HUES48 (cell line): ENCODE results near the gene PSG5.
"Not testable (repeated sequence)": the region's sequence is repeated elsewhere in the genome, so short reads cannot be mapped to it uniquely, and the experiment has no call there.

Experiments used
- H3K27ac ChIP-seq: one replicate; pipeline ENCODE4 v1.7.0; 2013; ENCODE audit warnings: low read depth, low read length, inconsistent platforms
- H3K27me3 ChIP-seq: 2 replicates; pipeline ENCODE4 v1.6.1; 2013; ENCODE audit warnings: mild to moderate bottlenecking, low read length; ENCODE audit not compliant: control insufficient read depth, insufficient read depth
- H3K36me3 ChIP-seq: 2 replicates; pipeline ENCODE4 v1.6.1; 2013; ENCODE audit warnings: low read length; ENCODE audit not compliant: control insufficient read depth, insufficient read depth
- H3K4me1 ChIP-seq: 2 replicates; pipeline ENCODE4 v1.6.1; 2013; ENCODE audit warnings: mild to moderate bottlenecking, low read length; ENCODE audit not compliant: control insufficient read depth, insufficient read depth
- H3K4me3 ChIP-seq: 2 replicates; pipeline ENCODE4 v1.5.1; 2013; ENCODE audit warnings: mild to moderate bottlenecking, low read depth, low read length
- H3K9ac ChIP-seq: 2 replicates; pipeline ENCODE4 v1.6.1; 2013; ENCODE audit warnings: mild to moderate bottlenecking, low read depth, low read length, moderate library complexity
- H3K9me3 ChIP-seq: 2 replicates; pipeline ENCODE4 v1.6.1; 2013; ENCODE audit warnings: low read length; ENCODE audit not compliant: control insufficient read depth, insufficient read depth

The PSG5 gene

GRCh38 chr19:43186311-43186935 lies at the start of gene PSG5:
Gene PSG5 (minus strand): TSS chr19:43186536. CDS start chr19:43186405, 131 bp downstream.
- not testable (repeated sequence) for H3K9ac ChIP-seq, H3K27me3 ChIP-seq, H3K4me1 ChIP-seq, H3K27ac ChIP-seq, H3K4me3 ChIP-seq, H3K36me3 ChIP-seq
- H3K9me3 ChIP-seq, result peaks cover 25% of the 10 kb centered on the region; the same call in 1 of the 2 replicates

DNA sequence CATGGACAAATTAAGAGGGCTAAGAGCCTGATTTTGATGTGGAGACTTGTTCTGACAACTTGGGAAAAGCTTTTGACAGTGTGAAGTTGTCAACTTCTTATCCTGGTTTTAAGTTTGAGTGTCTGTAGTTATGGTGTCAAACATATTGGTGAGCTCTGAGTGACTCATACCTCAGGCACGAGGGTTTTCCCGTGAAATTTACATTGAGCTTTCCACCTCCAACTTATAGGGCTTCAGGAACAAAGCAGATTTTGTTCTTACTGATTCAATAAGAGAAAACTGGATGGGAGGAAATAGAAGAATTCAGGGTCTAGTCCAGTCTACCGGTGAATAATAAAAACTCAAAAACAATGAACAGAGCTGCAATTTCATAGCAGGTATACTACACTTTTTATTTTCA lies 49.4 kb upstream of the PSG5 start:
- H3K9ac ChIP-seq, H3K27me3 ChIP-seq, H3K4me1 ChIP-seq, H3K4me3 ChIP-seq, H3K36me3 ChIP-seq, H3K9me3 ChIP-seq, H3K27ac ChIP-seq: not testable (repeated sequence)

DNA sequence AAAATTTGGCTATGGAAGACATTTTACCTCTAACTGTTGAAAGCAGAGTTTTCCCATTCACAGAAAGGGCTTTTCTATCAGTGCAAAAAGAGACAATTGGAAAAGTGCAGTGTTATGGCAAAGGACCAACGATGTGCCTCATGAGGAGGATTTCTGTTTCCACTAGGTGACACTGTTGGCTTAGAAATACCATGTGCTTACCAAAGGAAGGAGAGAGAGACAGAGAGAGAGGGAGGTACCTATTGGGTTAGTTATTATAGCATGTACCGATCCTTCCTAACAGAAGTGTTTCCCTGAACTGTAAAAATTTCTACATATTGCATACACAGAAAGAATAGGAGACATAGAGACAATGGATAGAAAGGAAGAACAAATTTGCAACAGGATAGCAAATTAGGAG lies 43.0 kb upstream of the PSG5 start:
- H3K4me3 ChIP-seq, result no peak overlapping the region
- no peaks in the 10 kb centered on the region for H3K4me1 ChIP-seq
- no peak overlapping the region for H3K9ac ChIP-seq
- H3K36me3 ChIP-seq, result no peaks in the 10 kb centered on the region
- H3K27me3 ChIP-seq, result no peaks in the 10 kb centered on the region
- peaks cover 41% of the 10 kb centered on the region for H3K9me3 ChIP-seq
- H3K27ac ChIP-seq, result no peak overlapping the region

DNA sequence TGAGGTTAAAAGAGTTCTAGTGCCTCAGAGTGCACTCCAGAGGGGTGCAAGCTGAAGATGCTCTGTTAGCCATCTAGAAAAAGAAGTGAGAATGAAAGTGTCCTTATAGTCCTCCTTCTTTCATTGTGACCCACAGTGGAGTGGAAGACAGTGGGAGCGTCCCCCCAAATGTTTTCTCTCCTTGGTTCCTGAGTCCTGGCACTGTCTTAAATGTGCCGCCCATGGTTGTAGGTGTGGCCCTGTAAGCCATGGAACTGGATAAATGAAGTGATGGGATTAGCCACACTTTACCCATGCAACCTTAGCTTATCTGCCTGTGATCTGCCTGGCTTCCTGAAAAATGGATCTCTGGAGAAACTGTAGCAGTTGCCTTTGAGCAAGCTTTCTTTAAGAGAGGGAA lies 42.4 kb upstream of the PSG5 start:
- H3K27me3 ChIP-seq, H3K27ac ChIP-seq, H3K4me1 ChIP-seq, H3K36me3 ChIP-seq, H3K9ac ChIP-seq, H3K4me3 ChIP-seq: not testable (repeated sequence)
- H3K9me3 ChIP-seq, result peaks cover 46% of the 10 kb centered on the region

DNA sequence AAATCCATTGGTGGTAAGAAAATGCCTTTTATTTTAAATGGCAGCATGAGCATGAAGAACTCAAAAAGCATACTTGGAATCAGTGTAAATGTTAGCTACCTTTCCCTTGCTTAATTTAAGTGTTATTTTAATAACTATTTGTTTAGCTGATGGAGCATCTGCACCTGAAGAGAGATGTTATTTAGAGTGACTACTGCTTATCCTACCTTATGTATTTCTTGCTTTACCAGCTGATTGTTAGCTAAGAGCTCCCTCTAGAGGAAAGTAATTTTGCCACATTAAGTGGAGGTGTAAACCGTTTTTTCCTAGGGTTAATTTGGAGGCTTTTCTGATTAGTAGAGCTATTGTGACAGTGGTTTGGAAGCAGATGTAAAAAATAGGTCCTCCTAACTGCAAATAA lies 40.6 kb upstream of the PSG5 start:
- H3K9ac ChIP-seq, H3K27ac ChIP-seq, H3K36me3 ChIP-seq, H3K27me3 ChIP-seq, H3K4me3 ChIP-seq, H3K4me1 ChIP-seq: not testable (repeated sequence)
- peaks cover 49% of the 10 kb centered on the region for H3K9me3 ChIP-seq

- no peaks in the 10 kb centered on the region for H3K4me1 ChIP-seq
- H3K4me3 ChIP-seq, result no peak overlapping the region
- H3K27me3 ChIP-seq, result no peaks in the 10 kb centered on the region
- H3K27ac ChIP-seq, result no peak overlapping the region
- H3K36me3 ChIP-seq, result no peaks in the 10 kb centered on the region
- H3K9me3 ChIP-seq, result peaks cover 47% of the 10 kb centered on the region
- H3K9ac ChIP-seq, result no peak overlapping the region
These were observed 38.5 kb upstream of the PSG5 start for GRCh38 chr19:43224855-43225253.

DNA sequence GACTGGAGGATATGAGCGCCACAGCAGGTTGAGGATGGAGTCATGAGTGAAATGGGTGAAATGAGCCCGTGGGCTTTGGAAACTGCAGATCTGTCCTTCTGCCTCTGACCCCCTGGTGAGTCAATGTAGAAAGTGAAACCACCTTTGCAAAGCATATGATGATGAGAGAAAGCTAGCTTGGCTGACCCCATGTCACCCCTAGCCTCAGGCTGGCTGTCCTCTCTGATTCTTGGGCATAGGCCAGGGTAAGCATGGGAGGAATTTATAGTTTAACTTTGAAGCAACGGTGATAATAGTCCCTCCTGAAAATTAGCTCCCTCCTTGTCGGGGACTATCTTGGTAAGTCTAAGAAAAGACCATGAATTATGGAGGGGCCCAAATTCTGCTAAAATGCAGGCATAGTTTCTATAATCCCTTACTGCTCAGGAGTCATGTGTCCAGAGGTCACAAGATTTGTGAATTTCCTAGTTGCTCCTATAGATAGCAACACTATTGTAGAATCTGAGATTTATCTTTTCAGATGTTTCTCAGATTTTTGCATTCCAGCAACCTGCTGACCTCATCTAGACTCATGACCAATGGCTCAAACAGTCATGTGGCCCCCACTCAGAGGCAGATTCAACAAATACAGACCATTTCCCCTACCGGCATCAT lies 38.0 kb upstream of the PSG5 start:
- peaks cover 43% of the 10 kb centered on the region for H3K9me3 ChIP-seq
- not testable (repeated sequence) for H3K9ac ChIP-seq, H3K36me3 ChIP-seq, H3K27me3 ChIP-seq, H3K4me3 ChIP-seq, H3K27ac ChIP-seq, H3K4me1 ChIP-seq

DNA sequence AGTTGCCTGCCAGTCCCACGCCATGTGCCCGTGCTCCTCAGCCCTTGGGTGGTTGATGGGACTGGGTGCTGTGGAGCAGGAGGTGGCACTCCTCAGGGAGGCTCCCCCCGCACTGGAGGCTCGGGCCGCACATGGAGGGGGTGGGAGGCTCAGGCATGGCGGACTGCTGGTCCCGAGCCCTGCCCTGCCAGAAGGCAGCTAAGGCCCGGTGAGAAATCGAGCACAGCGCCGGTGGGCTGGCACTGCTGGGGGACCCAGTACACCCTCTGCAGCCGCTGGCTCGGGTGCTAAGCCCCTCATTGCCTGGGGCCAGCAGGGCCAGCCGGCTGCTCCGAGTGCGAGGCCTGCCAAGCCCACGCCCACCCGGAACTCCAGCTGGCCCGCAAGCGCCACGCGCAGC lies 35.6 kb upstream of the PSG5 start:
- H3K27ac ChIP-seq, H3K4me1 ChIP-seq, H3K4me3 ChIP-seq, H3K27me3 ChIP-seq, H3K9ac ChIP-seq, H3K36me3 ChIP-seq: not testable (repeated sequence)
- H3K9me3 ChIP-seq, result peaks cover 35% of the 10 kb centered on the region

DNA sequence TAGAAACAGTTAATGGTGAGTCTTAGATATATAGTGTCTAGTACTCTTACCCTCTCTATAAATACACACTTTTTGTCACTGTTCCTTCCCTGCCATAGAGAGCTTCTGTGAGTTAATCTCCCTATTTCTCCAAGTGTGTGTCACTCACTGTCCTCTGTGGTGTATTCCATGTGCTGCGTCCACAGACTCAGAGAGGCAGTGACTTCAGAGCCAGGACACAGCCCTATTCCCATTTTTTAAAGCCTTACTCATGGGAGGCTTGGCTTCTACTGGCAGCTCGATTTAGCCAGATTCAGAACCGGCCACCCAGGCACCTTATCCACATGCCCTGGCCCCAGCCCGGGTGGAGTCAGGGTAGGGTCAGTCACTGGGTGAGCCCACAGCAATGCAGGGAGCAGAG lies 32.8 kb upstream of the PSG5 start:
- H3K4me3 ChIP-seq, H3K36me3 ChIP-seq, H3K4me1 ChIP-seq, H3K9ac ChIP-seq, H3K27me3 ChIP-seq, H3K27ac ChIP-seq: not testable (repeated sequence)
- H3K9me3 ChIP-seq, result peaks cover 27% of the 10 kb centered on the region

- not testable (repeated sequence) for H3K36me3 ChIP-seq
These were observed 29.5 kb upstream of the PSG5 start for GRCh38 chr19:43215881-43216280.

GRCh38 chr19:43207991-43208390 lies 21.7 kb upstream of the PSG5 start:
- Histone ChIP-seq H3K4me3 (no peak overlapping the region), H3K36me3 (no peaks in the 10 kb centered on the region), H3K9me3 (peaks cover 17% of the 10 kb centered on the region), H3K27ac (no peak overlapping the region), H3K9ac (no peak overlapping the region), H3K4me1 (no peaks in the 10 kb centered on the region), H3K27me3 (no peaks in the 10 kb centered on the region)

More at GRCh38 chr19:43215881-43216280, 29.5 kb upstream of the PSG5 start:
- H3K9me3 ChIP-seq, result peaks cover 15% of the 10 kb centered on the region
- not testable (repeated sequence) for H3K4me1 ChIP-seq, H3K27ac ChIP-seq, H3K9ac ChIP-seq, H3K27me3 ChIP-seq, H3K4me3 ChIP-seq
